Gastrocnemius medialis (tissue), 4 donors: ENCODE results near the gene AGXT2.
"Not testable (repeated sequence)": the region's sequence is repeated elsewhere in the genome, so short reads cannot be mapped to it uniquely, and the experiment has no call there.

Experiments
- POLR2A ChIP-seq, 2 donors: fragments of 450-650 bp; IDR thresholded peaks; one replicate each; pipeline ENCODE4 v1.6.1; 2017; ENCODE audit warnings: antibody characterized with exemption in 2 of 2, mild to moderate bottlenecking in 2 of 2, moderate library complexity in 2 of 2
- TF ChIP-seq, protein P1 (sequence below), 5 experiments: fragments of 450-650 bp in 3 of 5; fragments of 200-600 bp in 2 of 5; sonication (generic) in 2 of 5; IDR thresholded peaks in 4 of 5; conservative IDR thresholded peaks in 1 of 5; 1 replicate in 4 of 5; 2 replicates in 1 of 5; pipeline ENCODE4 v1.5.1; 2016 to 2019; ENCODE audit warnings: antibody characterized with exemption in 5 of 5, mild to moderate bottlenecking in 3 of 5, moderate library complexity in 3 of 5

DNA sequence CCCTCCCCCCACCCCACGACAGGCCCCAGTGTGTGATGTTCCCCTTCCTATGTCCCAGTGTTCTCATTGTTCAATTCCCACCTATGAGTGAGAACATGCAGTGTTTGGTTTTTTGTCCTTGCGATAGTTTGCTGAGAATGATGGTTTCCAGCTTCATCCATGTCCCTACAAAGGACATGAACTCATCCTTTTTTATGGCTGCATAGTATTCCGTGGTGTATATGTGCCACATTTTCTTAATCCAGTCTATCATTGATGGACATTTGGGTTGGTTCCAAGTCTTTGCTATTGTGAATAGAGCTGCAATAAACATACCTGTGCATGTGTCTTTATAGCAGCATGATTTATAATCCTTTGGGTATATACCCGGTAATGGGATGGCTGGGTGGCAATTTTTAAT lies 76.1 kb downstream of the AGXT2 start:
- TF ChIP-seq, protein P1, sequence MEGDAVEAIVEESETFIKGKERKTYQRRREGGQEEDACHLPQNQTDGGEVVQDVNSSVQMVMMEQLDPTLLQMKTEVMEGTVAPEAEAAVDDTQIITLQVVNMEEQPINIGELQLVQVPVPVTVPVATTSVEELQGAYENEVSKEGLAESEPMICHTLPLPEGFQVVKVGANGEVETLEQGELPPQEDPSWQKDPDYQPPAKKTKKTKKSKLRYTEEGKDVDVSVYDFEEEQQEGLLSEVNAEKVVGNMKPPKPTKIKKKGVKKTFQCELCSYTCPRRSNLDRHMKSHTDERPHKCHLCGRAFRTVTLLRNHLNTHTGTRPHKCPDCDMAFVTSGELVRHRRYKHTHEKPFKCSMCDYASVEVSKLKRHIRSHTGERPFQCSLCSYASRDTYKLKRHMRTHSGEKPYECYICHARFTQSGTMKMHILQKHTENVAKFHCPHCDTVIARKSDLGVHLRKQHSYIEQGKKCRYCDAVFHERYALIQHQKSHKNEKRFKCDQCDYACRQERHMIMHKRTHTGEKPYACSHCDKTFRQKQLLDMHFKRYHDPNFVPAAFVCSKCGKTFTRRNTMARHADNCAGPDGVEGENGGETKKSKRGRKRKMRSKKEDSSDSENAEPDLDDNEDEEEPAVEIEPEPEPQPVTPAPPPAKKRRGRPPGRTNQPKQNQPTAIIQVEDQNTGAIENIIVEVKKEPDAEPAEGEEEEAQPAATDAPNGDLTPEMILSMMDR (IDR thresholded peaks at IDR 0.05 in 4 of 5, conservative IDR thresholded peaks at IDR 0.05 in 1 of 5), result not testable (repeated sequence)
- not testable (repeated sequence) for TF ChIP-seq POLR2A (IDR thresholded peaks at IDR 0.05)
